HUES6 (cell line): ENCODE measurements around the gene DNAJC21.
"Not testable (repeated sequence)": the region's sequence is repeated elsewhere in the genome, so short reads cannot be mapped to it uniquely, and the experiment has no call there.

Source experiments
- H3K27ac ChIP-seq: 2 replicates; pipeline ENCODE4 v1.7.0; 2013; ENCODE audit warnings: low read depth, mild to moderate bottlenecking, low read length, inconsistent platforms
- H3K27me3 ChIP-seq: 2 replicates; pipeline ENCODE4 v1.6.1; 2013; ENCODE audit warnings: low read length; ENCODE audit not compliant: control insufficient read depth, insufficient read depth
- H3K36me3 ChIP-seq: 2 replicates; pipeline ENCODE4 v1.6.1; 2013; ENCODE audit warnings: low read length; ENCODE audit not compliant: control insufficient read depth, insufficient read depth
- H3K4me1 ChIP-seq: 2 replicates; pipeline ENCODE4 v1.6.1; 2013; ENCODE audit warnings: low read length; ENCODE audit not compliant: control insufficient read depth, insufficient read depth
- H3K4me3 ChIP-seq: 2 replicates; pipeline ENCODE4 v1.5.1; 2013; ENCODE audit warnings: low read depth, low read length
- H3K9ac ChIP-seq: one replicate; pipeline ENCODE4 v1.6.1; 2013; ENCODE audit warnings: mild to moderate bottlenecking, low read length
- H3K9me3 ChIP-seq: 2 replicates; pipeline ENCODE4 v1.6.1; 2013; ENCODE audit warnings: low read depth, low read length; ENCODE audit not compliant: control insufficient read depth, insufficient read depth

Gene DNAJC21

GRCh38 chr5:34923256-34923655 is 6.1 kb upstream of the DNAJC21 start:
- H3K4me1 ChIP-seq, H3K9me3 ChIP-seq, H3K27me3 ChIP-seq, H3K9ac ChIP-seq, H3K4me3 ChIP-seq: not testable (repeated sequence)
- Histone ChIP-seq H3K27ac (0 out of 2 replicates have a peak overlapping the region, but pooled peaks have one; percentile 62), H3K36me3 (peaks cover 86% of the 10 kb centered on the region)

- peak overlapping the region; percentile 62; the same call in 1 of the 2 replicates for H3K27ac ChIP-seq
- H3K4me1 ChIP-seq: peaks cover 8% of the 10 kb centered on the region; the same call in 1 of the 2 replicates
- H3K9me3 ChIP-seq: no peaks in the 10 kb centered on the region
- no peak overlapping the region for H3K9ac ChIP-seq
- H3K27me3 ChIP-seq: no peaks in the 10 kb centered on the region
- peaks cover 80% of the 10 kb centered on the region for H3K36me3 ChIP-seq
- no peak overlapping the region for H3K4me3 ChIP-seq
These were observed 5.5 kb upstream of the DNAJC21 start for GRCh38 chr5:34923694-34924461.

DNA sequence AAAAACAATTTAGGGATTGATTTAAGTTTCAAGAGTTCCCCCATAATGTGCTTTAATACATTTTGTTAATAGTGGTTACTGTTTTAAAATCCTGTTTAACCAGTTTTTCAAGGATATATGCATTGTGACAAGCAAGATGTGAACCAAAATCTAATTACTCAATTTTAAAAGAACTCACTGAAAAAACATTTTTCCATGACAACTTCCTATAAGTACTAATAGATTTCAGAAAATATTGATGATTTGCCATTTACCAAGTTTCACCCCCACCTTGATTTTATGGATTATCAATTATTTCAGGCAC is 4.9 kb upstream of the DNAJC21 start:
- Histone ChIP-seq H3K9me3 (no peaks in the 10 kb centered on the region), H3K9ac (no peak overlapping the region), H3K36me3 (peaks cover 75% of the 10 kb centered on the region), H3K27ac (peak overlapping the region; percentile 25; the same call in 1 of the 2 replicates), H3K27me3 (no peaks in the 10 kb centered on the region), H3K4me1 (peaks cover 8% of the 10 kb centered on the region; the same call in 1 of the 2 replicates), H3K4me3 (no peak overlapping the region)

DNA sequence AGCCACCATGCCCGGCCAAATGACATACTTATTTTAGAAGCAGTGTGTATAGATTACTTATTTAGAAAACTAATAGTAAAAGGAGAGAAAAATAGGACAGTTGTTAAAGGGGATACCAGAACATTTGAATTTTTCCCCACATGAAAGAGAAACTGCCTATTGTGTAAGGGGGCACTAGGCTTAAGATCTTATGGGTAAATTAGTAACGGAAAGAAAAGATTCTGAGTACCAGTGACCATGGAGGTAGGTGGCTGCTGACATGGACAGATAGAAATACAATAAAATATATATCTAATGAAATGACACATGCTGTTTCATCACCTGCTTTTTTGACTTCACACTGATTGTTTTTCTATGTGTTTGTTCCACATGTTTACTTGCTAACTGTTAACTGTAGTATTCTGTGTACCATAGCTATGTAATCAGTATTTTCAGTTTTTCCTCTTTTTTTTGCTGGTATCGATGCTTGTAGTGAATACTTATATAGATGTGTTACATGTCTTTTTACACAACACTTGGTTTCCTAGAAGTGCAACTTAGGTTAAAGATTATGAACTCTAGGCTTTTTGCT is 3.0 kb upstream of the DNAJC21 start:
- peaks cover 18% of the 10 kb centered on the region; the same call in 1 of the 2 replicates for H3K4me1 ChIP-seq
- no peak overlapping the region for H3K9ac ChIP-seq
- no peak overlapping the region for H3K27ac ChIP-seq
- no peaks in the 10 kb centered on the region for H3K9me3 ChIP-seq
- peaks cover 55% of the 10 kb centered on the region for H3K36me3 ChIP-seq
- H3K4me3 ChIP-seq: no peak overlapping the region
- H3K27me3 ChIP-seq: no peaks in the 10 kb centered on the region

DNA sequence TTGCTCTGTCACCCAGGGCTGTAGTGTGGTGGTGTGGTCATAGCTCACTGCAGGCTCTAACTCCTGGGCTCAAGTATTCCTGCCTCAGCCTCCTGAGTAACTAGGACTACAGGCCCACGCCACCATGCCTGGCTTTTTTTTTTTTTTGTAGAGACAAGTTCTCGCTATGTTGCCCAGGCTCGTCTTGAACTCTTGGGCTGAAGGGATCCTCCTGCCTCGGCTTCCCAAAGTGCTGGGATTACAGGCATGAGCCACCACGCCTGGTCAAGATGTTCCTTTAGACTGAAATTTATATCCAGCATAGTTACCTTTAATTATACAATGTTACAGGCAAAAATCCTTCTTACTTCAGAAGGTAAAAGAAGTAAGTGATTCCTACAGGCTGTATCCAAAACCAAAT is 1.6 kb upstream of the DNAJC21 start:
- Histone ChIP-seq H3K27me3 (no peaks in the 10 kb centered on the region), H3K27ac (no peak overlapping the region), H3K4me1 (peaks cover 22% of the 10 kb centered on the region), H3K9ac (no peak overlapping the region), H3K36me3 (peaks cover 46% of the 10 kb centered on the region), H3K4me3 (no peak overlapping the region), H3K9me3 (no peaks in the 10 kb centered on the region)

DNA sequence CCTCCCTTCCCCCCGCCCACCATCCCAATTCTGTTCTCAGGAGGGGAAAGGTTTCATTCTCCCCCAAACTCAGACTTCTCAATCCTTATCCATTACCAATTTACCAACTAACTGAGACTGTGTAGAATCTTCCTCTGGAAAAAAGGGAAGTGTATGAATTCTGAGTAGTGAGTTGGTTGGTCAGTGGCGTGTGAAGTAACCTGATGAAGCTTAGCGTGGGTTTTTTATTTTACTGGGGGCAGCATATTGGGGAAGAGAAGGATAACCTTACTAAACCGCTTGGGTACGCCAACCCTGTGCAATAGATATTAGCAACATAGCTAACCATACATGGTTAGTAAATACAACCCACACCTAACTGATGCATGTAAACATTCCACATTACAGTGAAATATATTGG is 1.1 kb upstream of the DNAJC21 start:
- H3K9me3 ChIP-seq: no peaks in the 10 kb centered on the region
- H3K9ac ChIP-seq: no peak overlapping the region
- H3K4me3 ChIP-seq: no peak overlapping the region
- peaks cover 22% of the 10 kb centered on the region for H3K4me1 ChIP-seq
- H3K27ac ChIP-seq: no peak overlapping the region
- no peaks in the 10 kb centered on the region for H3K27me3 ChIP-seq
- H3K36me3 ChIP-seq: peaks cover 42% of the 10 kb centered on the region

- H3K27me3 ChIP-seq: no peaks in the 10 kb centered on the region
- peaks cover 14% of the 10 kb centered on the region for H3K4me1 ChIP-seq
- H3K9me3 ChIP-seq: no peaks in the 10 kb centered on the region
- peak overlapping the region; percentile 70 for H3K4me3 ChIP-seq
- peak overlapping the region; percentile 73 for H3K9ac ChIP-seq
- H3K27ac ChIP-seq: peak overlapping the region; percentile 8; the same call in 1 of the 2 replicates
- peaks cover 30% of the 10 kb centered on the region for H3K36me3 ChIP-seq
These were observed 532 bp downstream of the DNAJC21 start for GRCh38 chr5:34929720-34930461.

GRCh38 chr5:34930462-34930844 is 1.1 kb downstream of the DNAJC21 start:
- H3K4me1 ChIP-seq: peaks cover 14% of the 10 kb centered on the region
- peak overlapping the region; percentile 58; the same call in 1 of the 2 replicates for H3K27ac ChIP-seq
- peaks cover 30% of the 10 kb centered on the region for H3K36me3 ChIP-seq
- H3K9ac ChIP-seq: peak overlapping the region; percentile 73
- no peaks in the 10 kb centered on the region for H3K9me3 ChIP-seq
- H3K4me3 ChIP-seq: peak overlapping the region; percentile 70
- no peaks in the 10 kb centered on the region for H3K27me3 ChIP-seq

GRCh38 chr5:34930870-34931269 is 1.5 kb downstream of the DNAJC21 start:
- Histone ChIP-seq H3K4me1 (peaks cover 14% of the 10 kb centered on the region), H3K9ac (peak overlapping the region; percentile 73), H3K9me3 (no peaks in the 10 kb centered on the region), H3K36me3 (peaks cover 30% of the 10 kb centered on the region), H3K4me3 (peak overlapping the region; percentile 70), H3K27ac (peak overlapping the region; percentile 58; the same call in 1 of the 2 replicates), H3K27me3 (no peaks in the 10 kb centered on the region)

- Histone ChIP-seq H3K4me1 (peaks cover 14% of the 10 kb centered on the region), H3K36me3 (peaks cover 38% of the 10 kb centered on the region), H3K4me3 (no peak overlapping the region), H3K27ac (no peak overlapping the region), H3K27me3 (no peaks in the 10 kb centered on the region), H3K9ac (no peak overlapping the region), H3K9me3 (no peaks in the 10 kb centered on the region)
These were observed 3.6 kb downstream of the DNAJC21 start for GRCh38 chr5:34932947-34933346.

DNA sequence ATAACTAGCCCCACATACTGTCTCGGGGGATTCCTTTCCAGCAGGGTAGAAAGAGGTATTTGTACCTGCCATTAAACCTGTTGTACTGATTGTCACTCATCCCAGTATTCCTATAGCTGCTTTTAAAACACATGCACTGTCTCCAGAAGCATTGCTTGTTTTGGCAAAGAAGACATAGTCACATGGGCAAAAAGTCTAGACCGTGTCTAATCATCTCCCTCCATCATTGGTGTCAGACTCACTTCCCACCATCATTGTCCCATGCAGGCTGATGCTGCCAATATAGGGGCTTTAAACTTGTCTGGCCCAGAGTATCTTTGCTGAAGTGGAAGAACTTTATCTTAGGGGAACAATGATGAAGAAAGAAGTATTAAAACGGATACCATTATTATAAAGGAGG is 12.6 kb downstream of the DNAJC21 start:
- H3K9ac ChIP-seq: no peak overlapping the region
- no peak overlapping the region for H3K27ac ChIP-seq
- H3K4me3 ChIP-seq: no peak overlapping the region
- H3K27me3 ChIP-seq: no peaks in the 10 kb centered on the region
- peaks cover 86% of the 10 kb centered on the region for H3K36me3 ChIP-seq
- no peaks in the 10 kb centered on the region for H3K4me1 ChIP-seq
- no peaks in the 10 kb centered on the region for H3K9me3 ChIP-seq
